Psoas muscle (tissue), 8 donors: ENCODE results near the gene ZMIZ1. TPM values are rescaled to one million over a fixed set of nuclear protein-coding genes. Genes with fewer than 3 reads are reported as not detected.

Source experiments
- ATAC-seq, 4 donors: fragments of 200-7000 bp; cut with Tn5 transposase; one replicate each; pipeline ENCODE4 v1.9.1; 2020; ENCODE audit warnings: moderate library complexity in 3 of 4, mild to moderate bottlenecking in 2 of 4
- DNase-seq, 2 donors: peaks; one replicate each; pipeline ENCODE4 v3.0.0-alpha.2; 2020
- H3K27ac ChIP-seq: fragments of 200-600 bp; one replicate; pipeline ENCODE4 v1.8.0; 2022
- H3K27me3 ChIP-seq, 3 donors: fragments of 200-600 bp in 1 of 3; one replicate each; pipeline versions ENCODE4 v1.6.1 to v1.8.0; 2013 to 2022; ENCODE audit warnings: low read length in 2 of 3, mild to moderate bottlenecking in 2 of 3, moderate library complexity in 1 of 3; ENCODE audit not compliant: insufficient read depth in 3 of 3
- H3K36me3 ChIP-seq, 2 donors: fragments of 200-600 bp in 1 of 2; one replicate each; pipeline versions ENCODE4 v1.6.1 to v1.8.0; 2013 to 2022; ENCODE audit warnings: low read depth in 1 of 2, mild to moderate bottlenecking in 1 of 2, moderate library complexity in 1 of 2; ENCODE audit not compliant: insufficient read depth in 1 of 2
- H3K4me1 ChIP-seq: fragments of 200-600 bp; one replicate; pipeline ENCODE4 v1.8.0; 2022
- H3K4me3 ChIP-seq: fragments of 200-600 bp; one replicate; pipeline ENCODE4 v1.8.0; 2022; ENCODE audit warnings: mild to moderate bottlenecking
- H3K9me3 ChIP-seq: fragments of 200-600 bp; one replicate; pipeline ENCODE4 v1.8.0; 2022
- WGBS, 3 donors: extraction: QIAGEN DNeasy Blood & Tissue Kit; methylation state at CpG; one replicate each; pipeline versions ENCODE4 v1.1.6 to v1.1.7; 2013; 5-methylcytosine and 5-hydroxymethylcytosine counted together
- intact Hi-C, 2 donors: fragments of 100-400 bp; cut with DNase I; formaldehyde crosslinking; loops; one replicate each; pipeline versions ENCODE4 v1.11.0 to v1.14.2; 2022
- polyA plus RNA-seq, 3 donors: library from polyadenylated mRNA; stranded (reverse); fragments of 200-250 nt; gene quantifications; one replicate each; pipeline ENCODE4 v1.2.3, GENCODE V29; 2013
- total RNA-seq, 4 donors: library from RNA; stranded (reverse); fragmentation: NEBNext Ultra II Directional in 2 of 4; extraction: Animal tissue kit (Norgen Biotek cat#: 25700) in 2 of 4; gene quantifications; one replicate each; pipeline versions ENCODE4 v1.2.1 to v1.2.4, GENCODE V29; 2021 to 2023
- TF ChIP-seq, protein P1 (sequence below): fragments of 200-600 bp; IDR thresholded peaks from one replicate; pipeline ENCODE4 v1.8.0; 2022; ENCODE audit warnings: antibody characterized with exemption
- donor health status: healthy with polysubstance abuse.
- donor health status: DM: no; HTN: no; CAD: no; lungs with moderate emphysema.
- donor health status: Bipolar disorder and iron deficiency.
- donor health status: healthy.
- donor health status: DM: yes; HTN: yes; CAD: no.
- donor health status: DM: no; HTN: no; CAD: no.
- donor health status: DM: no; HTN: no; CAD: no.
- donor health status: DM: yes; HTN: yes; CAD: no.

ZMIZ1 gene
- total and polyA plus RNA-seq, 7 donors, result 10.4 to 37.6 (median 30.0) TPM

DNA sequence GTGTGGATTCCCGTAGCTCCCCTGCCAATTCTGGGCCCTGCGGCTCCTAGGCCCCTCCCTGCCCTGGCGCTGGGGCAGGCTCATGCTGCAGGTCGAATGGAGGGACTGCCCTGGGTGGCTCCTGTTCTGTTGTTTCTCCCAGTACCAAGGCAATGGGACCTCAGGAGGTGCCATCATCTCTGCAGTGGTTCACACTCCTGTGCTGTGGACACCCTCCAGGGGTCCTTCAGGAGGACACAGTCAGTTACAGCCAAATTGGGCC lies 138.3 kb downstream of the ZMIZ1 start:
- no peak overlapping the region for H3K4me3 ChIP-seq
- H3K27ac ChIP-seq, result no peak overlapping the region
- 94 to 95% (median 94%) methylated on average over 4 of the region's 4 CpGs for WGBS, 3 donors
- H3K27me3 ChIP-seq, result no peaks in the 10 kb centered on the region
- H3K4me1 ChIP-seq, result no peaks in the 10 kb centered on the region
- no peaks in the 10 kb centered on the region for H3K9me3 ChIP-seq
- ATAC-seq (no peak), DNase-seq (no peak)
- TF ChIP-seq, protein P1, sequence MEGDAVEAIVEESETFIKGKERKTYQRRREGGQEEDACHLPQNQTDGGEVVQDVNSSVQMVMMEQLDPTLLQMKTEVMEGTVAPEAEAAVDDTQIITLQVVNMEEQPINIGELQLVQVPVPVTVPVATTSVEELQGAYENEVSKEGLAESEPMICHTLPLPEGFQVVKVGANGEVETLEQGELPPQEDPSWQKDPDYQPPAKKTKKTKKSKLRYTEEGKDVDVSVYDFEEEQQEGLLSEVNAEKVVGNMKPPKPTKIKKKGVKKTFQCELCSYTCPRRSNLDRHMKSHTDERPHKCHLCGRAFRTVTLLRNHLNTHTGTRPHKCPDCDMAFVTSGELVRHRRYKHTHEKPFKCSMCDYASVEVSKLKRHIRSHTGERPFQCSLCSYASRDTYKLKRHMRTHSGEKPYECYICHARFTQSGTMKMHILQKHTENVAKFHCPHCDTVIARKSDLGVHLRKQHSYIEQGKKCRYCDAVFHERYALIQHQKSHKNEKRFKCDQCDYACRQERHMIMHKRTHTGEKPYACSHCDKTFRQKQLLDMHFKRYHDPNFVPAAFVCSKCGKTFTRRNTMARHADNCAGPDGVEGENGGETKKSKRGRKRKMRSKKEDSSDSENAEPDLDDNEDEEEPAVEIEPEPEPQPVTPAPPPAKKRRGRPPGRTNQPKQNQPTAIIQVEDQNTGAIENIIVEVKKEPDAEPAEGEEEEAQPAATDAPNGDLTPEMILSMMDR, result no peak
- peaks cover 0 to 88% of the 10 kb centered on the region in 2 donors for H3K36me3 ChIP-seq
- intact Hi-C loops, result no loop called here

DNA sequence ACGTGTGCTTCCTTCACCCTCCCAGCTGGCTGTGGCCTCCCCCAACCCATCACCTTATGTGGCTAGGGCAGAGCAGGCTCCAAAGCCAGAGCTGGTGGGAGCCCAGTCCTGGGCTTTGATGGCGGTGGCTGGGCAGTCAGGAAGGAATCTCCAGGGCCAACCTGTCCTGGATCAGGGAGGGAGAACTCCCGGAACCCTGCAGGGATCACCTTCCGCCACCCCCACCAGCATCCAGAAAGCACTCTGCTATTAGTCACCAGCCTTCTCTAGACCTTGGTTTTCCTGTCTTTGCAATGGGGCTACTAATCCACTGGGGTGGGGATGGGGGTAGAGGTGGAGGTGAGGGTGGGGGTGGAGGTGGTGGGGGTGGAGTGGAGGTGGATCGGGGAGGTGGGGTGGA lies 139.0 kb downstream of the ZMIZ1 start:
- intact Hi-C loops, result no loop called here

DNA sequence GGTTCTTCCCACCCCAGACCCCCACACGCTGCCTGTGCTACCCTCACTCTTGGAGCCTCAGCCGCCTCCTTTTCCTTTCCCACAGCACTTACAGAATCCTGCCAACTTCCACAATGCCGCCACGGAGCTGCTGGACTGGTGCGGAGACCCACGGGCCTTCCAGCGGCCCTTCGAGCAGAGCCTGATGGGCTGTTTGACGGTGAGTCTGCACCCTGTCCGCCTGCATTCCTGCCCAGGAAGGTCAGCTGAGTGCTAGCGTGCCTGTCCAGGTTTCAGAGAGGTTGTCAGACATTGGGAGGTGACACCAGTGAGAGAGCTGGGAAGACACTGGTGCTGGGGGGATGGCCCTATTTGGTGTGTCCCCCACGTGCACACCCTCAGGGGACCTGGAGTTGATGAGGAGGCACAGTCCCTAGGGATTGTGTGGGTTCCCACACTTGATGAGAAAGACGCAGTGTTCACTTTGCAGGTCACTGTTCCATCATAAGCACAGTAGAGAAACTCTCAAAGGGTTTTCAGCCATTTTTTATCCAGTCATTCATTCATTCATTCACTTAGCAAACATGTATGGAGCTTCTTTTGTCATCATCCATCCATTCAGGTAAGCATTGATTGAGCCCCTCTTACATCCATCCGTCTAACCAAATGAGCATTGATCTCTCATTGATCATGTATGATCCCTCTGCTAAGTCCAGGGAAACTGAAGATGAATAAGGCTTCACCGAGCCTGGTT lies 139.7 kb downstream of the ZMIZ1 start:
- Histone ChIP-seq H3K4me1 (no peaks in the 10 kb centered on the region), H3K27me3 (no peaks in the 10 kb centered on the region), H3K36me3 (peaks cover 0 to 87% of the 10 kb centered on the region in 2 donors), H3K4me3 (no peak overlapping the region), H3K9me3 (no peaks in the 10 kb centered on the region), H3K27ac (no peak overlapping the region)
- 91 to 95% (median 94%) methylated on average over 15 of the region's 15 CpGs for whole genome bisulfite sequencing, 3 donors
- ATAC-seq (no peak), DNase-seq (no peak)
- TF ChIP-seq, protein P1, result no peak
- intact Hi-C loops, result no loop called here

More for the DNA sequence above, 139.0 kb downstream of the ZMIZ1 start:
- no peaks in the 10 kb centered on the region for H3K9me3 ChIP-seq
- no peak overlapping the region for H3K27ac ChIP-seq
- H3K27me3 ChIP-seq, result no peaks in the 10 kb centered on the region
- no peak for ATAC-seq
- no peak overlapping the region for H3K4me3 ChIP-seq
- TF ChIP-seq, protein P1, result no peak
- WGBS, 3 donors, result 93 to 96% (median 93%) methylated on average over 5 of the region's 5 CpGs
- no peak for DNase-seq
- no peaks in the 10 kb centered on the region for H3K4me1 ChIP-seq
- H3K36me3 ChIP-seq, result peaks cover 0 to 87% of the 10 kb centered on the region in 2 donors

DNA sequence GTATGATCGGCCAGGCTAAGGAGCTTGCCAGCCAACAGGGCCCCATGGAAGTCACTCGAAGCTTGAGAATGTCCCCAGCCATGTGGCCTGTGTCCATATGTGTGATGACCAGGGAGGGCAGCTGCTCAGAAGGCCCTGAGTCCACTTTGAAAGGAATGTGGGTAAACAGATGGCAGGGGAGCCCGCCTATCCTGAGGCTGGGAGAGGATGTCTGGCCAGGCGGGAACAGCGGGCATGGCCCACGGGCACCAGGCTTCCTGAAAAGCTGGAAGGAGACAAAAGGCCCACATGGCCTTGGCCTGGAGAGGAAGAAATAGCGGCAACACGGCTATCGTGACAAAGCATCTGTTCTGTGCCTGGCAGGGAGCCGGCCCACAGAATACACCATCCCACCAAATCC lies 140.6 kb downstream of the ZMIZ1 start:
- no peak for ATAC-seq
- Histone ChIP-seq H3K4me3 (no peak overlapping the region), H3K36me3 (peaks cover 0 to 87% of the 10 kb centered on the region in 2 donors), H3K27me3 (no peaks in the 10 kb centered on the region), H3K27ac (no peak overlapping the region), H3K4me1 (no peaks in the 10 kb centered on the region), H3K9me3 (no peaks in the 10 kb centered on the region)
- 69 to 80% (median 71%) methylated on average over 10 of the region's 10 CpGs for WGBS, 3 donors
- DNase-seq, result no peak
- TF ChIP-seq, protein P1, result no peak
- intact Hi-C loops, result no loop called here

DNA sequence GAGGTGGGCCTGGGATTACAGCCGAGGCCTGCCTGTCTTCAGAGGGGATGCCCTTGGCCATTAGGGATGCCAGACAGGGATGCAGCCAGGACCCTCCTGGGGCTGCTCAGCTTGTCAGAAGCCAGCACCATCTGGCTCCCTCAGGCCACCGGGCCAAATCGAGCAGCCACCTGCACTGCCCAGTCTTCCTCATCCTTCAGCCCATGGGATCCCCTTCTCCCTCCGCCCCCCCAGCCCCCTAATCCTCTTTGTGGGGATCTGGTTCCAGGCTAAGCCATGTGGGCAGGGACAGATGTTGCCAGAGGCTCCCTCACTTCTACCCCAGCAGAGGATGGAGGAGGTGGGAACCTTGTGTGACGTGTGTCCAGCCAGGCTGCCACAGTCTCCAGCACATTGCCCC lies 141.1 kb downstream of the ZMIZ1 start:
- WGBS, 3 donors, result 73 to 80% (median 74%) methylated on average over 5 of the region's 5 CpGs
- no peaks in the 10 kb centered on the region for H3K27me3 ChIP-seq
- H3K9me3 ChIP-seq, result no peaks in the 10 kb centered on the region
- H3K4me1 ChIP-seq, result no peaks in the 10 kb centered on the region
- DNase-seq, result no peak
- TF ChIP-seq, protein P1, result no peak
- H3K36me3 ChIP-seq, result peaks cover 0 to 85% of the 10 kb centered on the region in 2 donors
- no peak overlapping the region for H3K27ac ChIP-seq
- ATAC-seq, result no peak
- no peak overlapping the region for H3K4me3 ChIP-seq
- intact Hi-C loops, result no loop called here
